ENCODE results near the gene TSPOAP1.

GRCh38 chr17:58356231-58356630, 27.6 kb upstream of the TSPOAP1 start:
- TF ChIP-seq CTCF (IDR thresholded peaks at IDR 0.05) (no peak), POLR2A (IDR thresholded peaks at IDR 0.05) (no peak)
